Keratinocyte (primary cell): ENCODE measurements around the gene CIT. TPM values are rescaled to one million over a fixed set of nuclear protein-coding genes. Genes with fewer than 3 reads are reported as not detected.

ENCODE experiments used
- DNase-seq: peaks from one replicate; pipeline ENCODE4 v3.0.0-alpha.2; 2011; ENCODE audit warnings: low read depth, missing footprints, low spot score
- FAIRE-seq: peaks from 2 replicates; lab custom pipeline; 2011; peaks lifted over from hg19 to GRCh38; lab: Jason Lieb, UNC
- H2AFZ ChIP-seq: 2 replicates; pipeline ENCODE4 v1.6.0; 2012; ENCODE audit warnings: low read length, control low read depth, inconsistent platforms; ENCODE audit not compliant: control insufficient read depth
- H3K27ac ChIP-seq: 2 replicates; pipeline ENCODE4 v1.5.1; 2011; ENCODE audit warnings: low read length; ENCODE audit not compliant: control insufficient read depth, insufficient read depth
- H3K27me3 ChIP-seq: 3 replicates; pipeline ENCODE4 v1.6.0; 2011; ENCODE audit warnings: low read length; ENCODE audit not compliant: control insufficient read depth, insufficient read depth; ENCODE audit errors: extremely low read depth
- H3K36me3 ChIP-seq, 2 experiments: 2 replicates in 1 of 2; 3 replicates in 1 of 2; pipeline ENCODE4 v1.5.1; 2011; ENCODE audit warnings: low read length in 2 of 2, mild to moderate bottlenecking in 1 of 2; ENCODE audit not compliant: control insufficient read depth in 2 of 2, insufficient read depth in 2 of 2; ENCODE audit errors: extremely low read depth in 1 of 2
- H3K4me1 ChIP-seq: 3 replicates; pipeline ENCODE4 v1.5.1; 2011; ENCODE audit warnings: low read length; ENCODE audit not compliant: control insufficient read depth, insufficient read depth; ENCODE audit errors: extremely low read depth
- H3K4me2 ChIP-seq: 3 replicates; pipeline ENCODE4 v1.6.0; 2011; ENCODE audit warnings: low read depth, low read length; ENCODE audit not compliant: control insufficient read depth, insufficient read depth; ENCODE audit errors: extremely low read depth
- H3K4me3 ChIP-seq, 3 experiments: fragments of 200-600 bp in 1 of 3; sonication (generic) in 1 of 3; 2 replicates in 2 of 3; 3 replicates in 1 of 3; pipeline ENCODE4 v1.5.1; 2011 to 2016; ENCODE audit warnings: low read length in 3 of 3, mild to moderate bottlenecking in 3 of 3, control low read depth in 2 of 3, inconsistent platforms in 1 of 3, low read depth in 1 of 3, mixed read lengths in 1 of 3, mixed run types in 1 of 3, moderate library complexity in 1 of 3; ENCODE audit not compliant: control insufficient read depth in 2 of 3, insufficient read depth in 2 of 3; ENCODE audit errors: extremely low read depth in 1 of 3
- H3K79me2 ChIP-seq: 2 replicates; pipeline ENCODE4 v1.6.0; 2012; ENCODE audit warnings: low read length; ENCODE audit not compliant: control insufficient read depth, insufficient read depth
- H3K9ac ChIP-seq: 3 replicates; pipeline ENCODE4 v1.6.0; 2011; ENCODE audit warnings: low read length; ENCODE audit not compliant: control insufficient read depth, insufficient read depth; ENCODE audit errors: extremely low read depth
- H3K9me1 ChIP-seq: 3 replicates; pipeline ENCODE4 v1.6.0; 2011; ENCODE audit warnings: low read length; ENCODE audit not compliant: control insufficient read depth, insufficient read depth; ENCODE audit errors: extremely low read depth
- H3K9me3 ChIP-seq: 2 replicates; pipeline ENCODE4 v1.5.1; 2012; ENCODE audit warnings: low read depth, low read length; ENCODE audit not compliant: control insufficient read depth
- H4K20me1 ChIP-seq: 3 replicates; pipeline ENCODE4 v1.6.0; 2011; ENCODE audit warnings: low read length; ENCODE audit not compliant: control insufficient read depth, insufficient read depth; ENCODE audit errors: extremely low read depth
- CTCF ChIP-seq, 3 experiments: IDR thresholded peaks in 1 of 3; conservative IDR thresholded peaks in 1 of 3; optimal IDR thresholded peaks in 1 of 3; 2 replicates in 2 of 3; 3 replicates in 1 of 3; pipeline versions ENCODE3 to v1.5.1; 2011; ENCODE audit warnings: low read length in 3 of 3, mild to moderate bottlenecking in 3 of 3, moderate library complexity in 2 of 3, control low read depth in 1 of 3, inconsistent platforms in 1 of 3; ENCODE audit not compliant: insufficient read depth in 2 of 3; ENCODE audit errors: extremely low read depth in 1 of 3
- EZH2 ChIP-seq: IDR thresholded peaks from one replicate; pipeline ENCODE4 v1.6.1; 2012; ENCODE audit warnings: inconsistent platforms, mild to moderate bottlenecking, low read length, moderate library complexity
- dilution Hi-C: fragments of 300-500 bp; cut with MboI; formaldehyde crosslinking; loops from one replicate; pipeline ENCODE4 v1.7.0; 2020; ENCODE audit warnings: low sequenced_read_pairs; ENCODE audit not compliant: extremely low pct_ligation_motif_present
- polyA plus RNA-seq, 5 experiments: library from polyadenylated mRNA; depleted of rRNA in 3 of 5; stranded (reverse) in 3 of 5; stranded (forward) in 1 of 5; unstranded in 1 of 5; fragments of >200 nt; gene quantifications; 1 replicate in 1 of 5; 2 replicates in 3 of 5; 3 replicates in 1 of 5; pipeline versions ENCODE4 v1.2.1 to v1.2.3, GENCODE V29; 2011 to 2012; ENCODE audit warnings: missing spikeins in 2 of 5, low read depth in 1 of 5, low replicate concordance in 1 of 5

Gene CIT
- polyA plus RNA-seq, 1 donor (not counting 4 experiments of a cell fraction or from before 2014, with no cell fraction given), result 6.2 TPM

GRCh38 chr12:119730381-119730780 lies 146.7 kb downstream of the CIT start:
- FAIRE-seq, result no peak

GRCh38 chr12:119729871-119730270 lies 147.2 kb downstream of the CIT start:
- no peaks in the 10 kb centered on the region for H4K20me1 ChIP-seq
- H3K9ac ChIP-seq, result no peak overlapping the region
- no peak overlapping the region for H3K4me2 ChIP-seq
- no peaks in the 10 kb centered on the region for H3K9me3 ChIP-seq
- no peak overlapping the region for H3K4me3 ChIP-seq
- H3K4me1 ChIP-seq, result no peaks in the 10 kb centered on the region
- H3K27me3 ChIP-seq, result no peaks in the 10 kb centered on the region
- DNase-seq (no peak), FAIRE-seq (no peak)
- H2AFZ ChIP-seq, result no peak overlapping the region
- H3K36me3 ChIP-seq, result peaks cover 0 to 18% of the 10 kb centered on the region in 2 experiments
- dilution Hi-C loops, result no loop called here
- H3K79me2 ChIP-seq, result no peaks in the 10 kb centered on the region
- TF ChIP-seq EZH2 (no peak), CTCF (optimal IDR thresholded peaks at IDR 0.05 in 1 of 3, IDR thresholded peaks at IDR 0.05 in 1 of 3, conservative IDR thresholded peaks at IDR 0.05 in 1 of 3; ENCODE audit: extremely low read depth in 1 of 3, insufficient read depth in 2 of 3, low read length in 3 of 3) (no peak)
- H3K27ac ChIP-seq, result no peak overlapping the region
- no peaks in the 10 kb centered on the region for H3K9me1 ChIP-seq

More at GRCh38 chr12:119730381-119730780, 146.7 kb downstream of the CIT start:
- Histone ChIP-seq H3K27me3 (no peaks in the 10 kb centered on the region), H3K4me1 (no peaks in the 10 kb centered on the region), H3K4me3 (no peak overlapping the region), H3K79me2 (no peaks in the 10 kb centered on the region), H3K9me3 (no peaks in the 10 kb centered on the region), H3K36me3 (peaks cover 0 to 18% of the 10 kb centered on the region in 2 experiments), H3K27ac (no peak overlapping the region), H3K9ac (no peak overlapping the region), H2AFZ (no peak overlapping the region), H3K4me2 (no peak overlapping the region), H3K9me1 (no peaks in the 10 kb centered on the region), H4K20me1 (no peaks in the 10 kb centered on the region)
- no peak for DNase-seq
- dilution Hi-C loops, result no loop called here
- TF ChIP-seq EZH2 (no peak), CTCF (optimal IDR thresholded peaks at IDR 0.05 in 1 of 3, IDR thresholded peaks at IDR 0.05 in 1 of 3, conservative IDR thresholded peaks at IDR 0.05 in 1 of 3; ENCODE audit: extremely low read depth in 1 of 3, insufficient read depth in 2 of 3, low read length in 3 of 3) (no peak)
